HG02938 (cell line): ENCODE results near the gene ACP2.

ENCODE experiments used
- ATAC-seq: cut with Tn5 transposase; IDR thresholded peaks from one replicate; pipeline ENCODE4 v1.9.1; 2021; ENCODE audit warnings: mild to moderate bottlenecking, moderate library complexity; ENCODE audit not compliant: unreplicated experiment

The ACP2 gene

DNA sequence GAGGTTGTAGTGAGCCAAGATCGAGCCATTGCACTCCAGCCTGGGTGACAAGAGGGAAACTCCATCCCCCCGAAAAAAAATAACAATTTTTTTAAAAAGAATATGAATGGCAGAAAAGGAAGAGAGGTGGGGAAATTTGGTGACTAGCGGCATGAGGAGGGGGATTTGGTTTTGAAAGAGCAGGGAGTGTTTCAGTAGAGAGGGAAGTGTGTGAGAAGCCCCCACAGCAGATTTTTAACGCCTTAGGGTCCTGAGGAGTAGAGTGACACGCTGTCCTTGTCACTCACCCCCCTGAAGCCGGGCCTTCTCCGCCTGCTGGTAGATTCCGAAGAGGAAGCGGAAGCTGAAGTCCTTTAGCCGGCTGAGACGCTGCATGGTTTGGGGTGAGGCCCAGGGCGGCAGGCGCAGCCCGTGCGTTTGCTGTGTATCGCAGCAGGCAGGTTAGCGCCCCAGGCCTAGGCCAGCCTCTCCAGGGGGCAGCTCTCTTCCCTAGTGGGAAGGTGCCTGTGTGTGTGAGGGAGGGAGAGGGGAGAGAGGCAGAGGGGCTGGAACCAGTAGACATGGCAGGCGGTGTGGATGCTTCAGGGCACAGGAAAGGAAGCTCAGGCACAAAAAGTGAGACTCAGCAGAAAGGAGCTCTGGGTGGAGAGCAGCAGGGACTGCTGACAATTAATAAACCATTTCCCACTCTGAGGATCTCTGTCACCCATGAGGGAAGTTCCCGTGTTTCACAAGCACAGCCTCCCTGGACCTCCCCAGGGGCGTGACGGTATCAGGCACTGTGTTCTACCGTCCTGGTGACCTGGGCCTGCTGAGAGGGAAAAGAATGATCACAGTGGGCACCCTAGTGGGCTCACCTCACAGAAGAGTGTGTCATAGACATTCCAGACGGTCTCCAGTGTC, 3.9 kb downstream of the ACP2 start:
- no peak for ATAC-seq

DNA sequence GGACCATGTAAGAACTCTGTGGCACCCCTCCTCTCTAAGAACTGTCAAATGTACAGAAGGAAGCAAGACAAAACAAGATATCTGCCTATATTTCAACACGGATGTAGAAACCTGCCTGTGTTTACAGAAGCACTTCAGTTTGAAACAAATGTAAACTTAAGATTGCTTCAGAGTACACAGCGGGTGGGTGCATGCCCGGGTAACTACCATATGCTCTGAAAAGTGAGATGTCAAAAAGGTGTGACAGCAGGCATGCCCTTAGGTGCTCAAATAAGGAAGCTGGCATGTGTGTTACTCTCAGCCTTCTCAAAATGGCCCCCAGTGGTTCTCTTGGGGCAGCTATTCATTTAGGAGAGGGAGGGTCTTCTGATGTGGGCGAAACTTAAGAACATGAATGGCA, 5.2 kb downstream of the ACP2 start:
- no peak for ATAC-seq

DNA sequence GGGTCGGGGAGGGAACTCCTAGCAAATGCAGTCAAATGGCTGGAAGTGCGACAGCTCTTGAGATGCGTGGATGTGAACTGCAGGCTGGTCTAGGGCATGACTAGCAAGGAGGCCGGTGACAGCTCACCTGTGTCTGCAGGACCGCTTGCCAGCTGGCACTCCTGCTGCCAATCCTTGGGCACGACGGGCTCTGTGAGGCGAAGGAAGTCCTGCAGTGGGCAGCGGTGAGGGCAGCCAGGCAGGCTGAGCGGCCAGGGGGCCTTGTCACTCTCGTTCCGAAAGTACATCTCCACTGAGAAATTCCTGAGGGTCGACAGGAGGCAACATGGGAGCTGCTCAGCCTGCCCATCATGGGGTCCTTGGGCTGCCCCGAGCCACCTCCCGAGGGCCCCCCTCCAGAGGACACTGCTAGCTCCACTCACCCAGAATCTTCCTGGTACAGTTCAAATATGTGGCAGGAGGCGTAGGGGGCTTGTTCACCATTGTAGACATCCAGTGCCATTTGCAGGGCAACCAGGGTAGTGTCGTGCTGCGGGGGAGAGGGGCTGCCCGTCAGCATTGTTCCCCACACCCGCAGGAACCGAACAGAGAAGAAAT, 5.9 kb downstream of the ACP2 start:
- ATAC-seq: no peak

DNA sequence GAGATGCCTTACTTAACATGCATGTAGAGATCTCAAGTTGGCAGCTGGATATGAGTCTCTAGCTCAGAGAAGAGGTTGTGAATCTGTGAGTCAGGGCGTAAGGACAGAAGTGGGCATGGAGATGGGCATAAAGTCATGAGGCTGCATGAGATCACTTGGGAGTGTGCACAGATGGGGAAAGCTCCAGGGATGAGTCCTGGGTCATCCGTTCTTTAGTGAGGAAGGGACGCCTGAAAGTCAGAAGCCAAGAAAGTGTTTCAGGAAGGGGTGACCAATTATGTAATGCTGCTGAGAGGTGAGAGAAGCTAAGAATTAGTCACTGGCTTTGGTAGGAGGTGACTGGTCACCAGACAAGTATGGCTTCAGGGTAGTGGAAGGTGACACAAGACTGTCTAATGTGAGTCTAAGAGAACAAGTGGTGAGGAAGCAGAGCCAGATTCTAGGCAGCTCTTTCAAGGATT, 6.7 kb downstream of the ACP2 start:
- ATAC-seq: no peak

DNA sequence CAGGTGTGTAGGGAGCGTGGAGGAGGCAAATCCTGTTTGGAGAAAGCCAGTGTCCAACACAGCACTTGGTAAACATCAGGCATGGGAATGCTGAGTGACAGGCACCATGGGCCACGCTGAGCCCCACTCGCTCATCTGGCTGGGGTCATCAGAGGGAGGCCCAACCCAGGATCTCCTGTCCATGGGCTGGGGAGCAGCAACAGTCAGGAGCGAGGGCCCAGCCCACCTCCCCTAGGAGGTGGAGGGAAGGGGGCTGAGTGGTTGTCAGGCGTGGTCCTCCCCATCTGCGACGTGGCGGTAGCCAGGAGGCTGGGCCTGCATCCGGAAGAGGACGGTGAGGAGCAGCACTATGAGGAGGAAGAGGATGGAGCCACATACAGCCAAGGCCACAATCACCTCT, 8.8 kb downstream of the ACP2 start:
- ATAC-seq: no peak

DNA sequence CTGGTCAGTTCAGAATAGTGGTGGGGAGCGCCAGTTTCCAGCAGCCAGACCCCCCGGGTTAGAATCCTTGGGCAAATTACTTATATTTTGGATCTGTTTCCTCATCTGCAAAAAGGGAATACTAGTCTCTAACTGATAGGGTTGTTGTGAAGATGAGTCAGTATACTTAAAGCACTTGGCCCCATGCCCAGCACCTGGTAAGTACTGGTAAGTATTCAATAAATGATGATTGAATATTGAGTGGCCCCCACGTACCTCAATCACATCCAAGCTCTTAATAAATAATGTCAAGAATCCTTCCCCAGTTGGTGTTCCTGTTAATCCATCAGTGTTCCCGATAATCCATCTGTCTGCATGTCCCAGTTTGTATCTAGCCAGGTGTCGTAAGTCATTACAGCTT, 12.1 kb downstream of the ACP2 start:
- ATAC-seq: no peak

DNA sequence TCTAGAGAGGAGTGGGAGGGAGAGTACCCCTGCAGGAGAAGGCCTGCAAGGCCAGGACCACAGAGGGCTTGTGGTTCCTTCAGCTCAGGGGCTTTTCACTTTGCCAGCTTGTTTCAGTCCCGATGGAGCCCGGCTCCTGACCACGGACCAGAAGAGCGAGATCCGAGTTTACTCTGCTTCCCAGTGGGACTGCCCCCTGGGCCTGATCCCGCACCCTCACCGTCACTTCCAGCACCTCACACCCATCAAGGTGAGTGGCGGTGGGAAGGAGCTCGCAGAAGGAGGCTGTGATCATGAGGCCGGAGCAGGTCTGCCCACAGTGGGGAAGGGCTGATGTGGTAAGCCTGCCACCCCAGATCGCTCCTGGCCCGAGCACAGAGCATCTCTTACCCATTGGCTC, 13.5 kb downstream of the ACP2 start:
- no peak for ATAC-seq

DNA sequence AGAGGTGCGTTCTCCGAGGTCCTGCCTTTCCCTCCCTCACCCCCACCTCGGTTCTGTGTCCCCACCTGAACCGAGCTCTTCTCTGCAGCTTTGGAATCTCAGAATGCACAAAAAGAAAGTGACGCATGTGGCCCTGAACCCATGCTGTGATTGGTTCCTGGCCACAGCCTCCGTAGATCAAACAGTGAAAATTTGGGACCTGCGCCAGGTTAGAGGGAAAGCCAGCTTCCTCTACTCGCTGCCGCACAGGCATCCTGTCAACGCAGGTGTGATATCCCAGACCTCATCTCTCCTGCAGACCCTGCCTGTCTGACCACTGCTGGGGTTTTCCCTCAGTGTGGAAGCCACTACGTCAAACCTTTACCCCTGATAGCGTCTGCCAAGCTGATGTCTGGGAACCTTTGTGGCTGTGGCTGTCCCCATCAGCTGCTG, 13.9 kb downstream of the ACP2 start:
- no peak for ATAC-seq

DNA sequence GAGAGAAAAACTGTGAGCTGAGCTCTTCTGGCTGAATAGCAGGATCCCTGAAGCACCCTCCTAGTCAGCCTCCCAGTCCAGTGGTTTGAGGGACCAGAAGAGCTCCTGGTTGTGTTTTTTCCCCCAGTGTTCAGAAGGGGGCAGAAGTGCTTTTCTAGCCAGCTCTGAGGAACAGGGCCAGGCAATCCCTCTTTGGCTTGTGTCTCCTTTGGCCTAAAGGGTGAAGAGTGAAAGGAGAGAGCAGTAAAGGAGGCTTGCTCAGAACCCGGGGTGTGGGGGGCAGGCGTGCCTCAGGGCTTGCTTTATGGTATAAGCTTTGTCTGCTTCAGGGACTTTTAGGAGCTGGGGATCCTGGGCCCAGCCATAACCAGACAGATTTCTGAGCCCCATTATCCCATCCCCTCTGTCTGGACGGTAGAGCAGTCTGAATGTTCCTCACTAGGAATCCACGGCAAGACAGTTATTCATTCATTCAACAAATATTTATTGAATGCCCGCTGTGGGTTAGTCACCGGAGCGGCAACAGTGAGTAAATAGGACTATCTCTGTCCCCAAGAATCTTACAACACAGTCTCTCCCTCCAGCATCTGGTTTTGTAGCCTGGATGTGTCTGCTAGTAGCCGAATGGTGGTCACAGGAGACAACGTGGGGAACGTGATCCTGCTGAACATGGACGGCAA, 14.5 kb downstream of the ACP2 start:
- no peak for ATAC-seq

DNA sequence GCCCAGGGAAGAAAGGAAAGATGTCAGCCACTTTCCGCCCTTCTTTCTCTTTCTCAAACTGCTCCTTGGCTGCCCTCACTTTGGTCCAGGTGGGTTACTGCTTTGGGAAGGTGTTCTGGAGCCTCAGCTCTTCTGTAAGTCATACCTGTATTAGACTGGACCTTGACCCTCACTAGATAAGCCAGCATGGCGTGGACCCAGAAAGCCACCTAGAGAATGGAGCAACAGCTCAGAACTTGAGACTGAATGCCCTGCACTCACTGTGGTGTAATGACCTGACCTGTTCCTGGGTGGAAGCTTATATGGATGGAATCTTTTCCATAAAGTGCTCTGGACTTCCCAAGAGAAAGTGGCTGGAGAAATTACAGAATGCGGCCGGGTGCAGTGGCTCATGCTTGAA, 15.6 kb downstream of the ACP2 start:
- no peak for ATAC-seq

DNA sequence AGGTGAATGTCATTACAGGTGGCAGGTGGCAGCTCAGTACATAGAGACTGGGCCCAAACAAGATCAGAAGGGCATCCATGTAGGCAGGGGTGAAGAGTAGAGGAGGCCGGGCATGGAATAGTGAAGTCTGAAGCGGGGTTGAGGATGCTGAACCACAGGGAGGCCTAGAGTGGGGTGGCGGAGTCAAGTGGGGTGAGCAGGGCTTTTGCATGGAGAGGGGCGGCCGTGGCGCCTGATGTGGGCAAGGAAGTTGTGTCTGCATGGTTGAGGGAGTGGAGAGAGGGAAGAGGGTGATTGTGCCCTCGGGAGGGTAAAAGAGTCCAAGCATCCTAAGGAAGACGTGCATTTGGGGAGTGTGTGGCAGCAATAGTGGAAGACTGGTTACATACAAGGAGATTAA, 19.5 kb downstream of the ACP2 start:
- ATAC-seq: no peak

DNA sequence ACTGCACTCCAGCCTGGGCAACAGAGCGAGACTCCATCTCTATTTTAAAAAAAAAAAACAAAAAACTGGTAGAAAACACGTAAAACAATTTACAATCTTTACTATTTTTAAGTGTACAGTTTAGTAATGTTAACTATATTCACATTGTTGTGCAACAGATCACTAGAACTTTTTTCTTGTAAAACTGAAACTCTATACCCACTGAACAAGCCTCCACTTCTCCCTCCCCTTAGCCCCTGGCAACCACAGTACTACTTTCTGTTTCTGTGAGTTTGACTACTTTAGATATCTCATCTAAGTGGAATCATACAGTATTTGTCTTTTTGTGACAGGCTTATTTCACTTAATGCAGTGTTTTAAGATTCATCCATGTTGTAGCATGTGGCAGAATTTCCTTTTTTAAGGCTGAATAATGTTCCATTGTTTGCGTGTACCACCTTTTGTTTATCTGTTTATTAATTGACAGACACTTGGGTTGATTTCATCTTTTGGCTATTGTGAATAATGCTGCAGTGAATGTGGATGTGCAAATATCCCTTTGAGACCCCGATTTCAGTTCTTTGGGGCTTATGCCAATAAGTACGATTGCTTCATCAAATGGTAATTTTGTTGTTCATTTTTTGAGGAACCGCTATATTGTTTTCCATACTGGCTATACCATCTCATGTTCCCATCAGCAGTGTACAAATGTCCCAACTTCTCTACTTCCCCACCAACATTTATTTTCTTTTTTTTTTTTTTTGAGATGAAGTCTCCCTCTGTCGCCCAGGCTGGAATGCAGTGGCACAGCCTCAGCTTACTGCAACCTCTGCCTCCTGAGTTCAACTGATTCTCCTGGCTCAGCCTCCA, 22.8 kb downstream of the ACP2 start:
- peak; percentile 81 for ATAC-seq

DNA sequence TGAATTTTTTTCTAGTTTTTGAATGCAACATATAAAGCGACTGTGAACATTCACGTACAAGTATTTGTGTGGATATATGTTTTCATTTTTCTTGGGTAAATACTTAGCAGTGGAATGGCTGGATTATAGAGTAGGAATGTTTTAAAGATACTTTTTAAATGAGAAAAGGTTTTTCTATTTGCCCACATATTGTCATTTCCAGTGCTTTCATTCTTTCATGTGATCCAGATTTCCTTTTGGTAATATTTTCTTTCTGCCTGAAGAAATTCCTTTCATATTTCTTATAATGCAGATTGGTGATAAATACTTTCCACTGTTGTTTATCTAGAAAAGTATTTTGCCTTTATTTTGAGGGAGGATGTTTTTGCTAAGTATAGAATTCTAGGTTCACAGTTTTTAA, 25.9 kb downstream of the ACP2 start:
- no peak for ATAC-seq

DNA sequence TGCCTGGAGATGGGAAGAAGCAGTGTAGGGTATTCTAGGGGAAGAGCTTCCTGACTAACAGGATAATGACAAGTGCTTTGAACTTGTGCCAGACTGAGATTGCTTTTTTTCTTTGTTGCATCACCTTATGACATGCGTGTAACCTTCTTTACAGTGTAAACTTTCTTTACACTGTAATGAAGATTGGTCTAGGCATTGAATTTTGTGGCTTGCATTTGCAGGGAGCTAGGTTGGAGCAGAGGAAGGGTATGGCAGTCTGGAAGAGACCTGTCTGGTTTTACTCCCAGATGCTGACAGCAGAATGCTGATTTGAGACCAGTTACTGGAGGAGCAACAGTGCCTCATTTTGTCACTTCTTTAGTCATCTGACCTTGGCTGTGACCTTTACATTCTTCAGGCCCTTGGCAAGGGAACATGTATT, 28.2 kb downstream of the ACP2 start:
- no peak for ATAC-seq

DNA sequence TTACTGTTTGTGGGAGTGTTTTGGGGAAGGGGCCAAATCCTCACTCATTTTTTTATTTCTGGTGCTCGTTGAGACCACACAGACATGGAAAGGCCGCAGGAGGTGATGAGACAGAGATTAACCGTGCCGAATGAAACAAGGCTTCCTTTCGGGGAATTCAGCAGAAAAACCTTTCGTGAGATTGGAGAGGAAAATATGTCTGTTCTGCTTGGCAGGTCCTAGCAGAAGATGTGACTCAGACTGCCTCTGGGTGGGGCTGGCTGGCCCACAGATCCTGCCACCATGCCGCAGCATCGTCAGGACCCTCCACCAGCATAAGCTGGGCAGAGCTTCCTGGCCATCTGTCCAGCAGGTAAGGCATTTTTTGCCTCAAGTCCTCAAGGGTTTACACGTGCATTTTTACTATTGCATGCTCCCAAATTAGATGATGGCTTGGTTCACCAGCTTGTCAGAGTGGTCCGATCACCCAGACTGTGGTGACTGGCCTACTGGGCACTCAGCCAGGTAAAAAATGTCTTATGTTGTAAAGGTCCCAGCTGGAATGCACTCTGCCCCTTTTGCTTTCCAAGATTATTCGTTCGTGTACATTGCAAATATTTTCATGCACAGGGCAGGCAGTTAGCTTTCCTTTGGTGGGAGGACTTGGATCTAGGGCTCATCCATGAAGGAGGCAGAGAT, 32.4 kb downstream of the ACP2 start:
- no peak for ATAC-seq

DNA sequence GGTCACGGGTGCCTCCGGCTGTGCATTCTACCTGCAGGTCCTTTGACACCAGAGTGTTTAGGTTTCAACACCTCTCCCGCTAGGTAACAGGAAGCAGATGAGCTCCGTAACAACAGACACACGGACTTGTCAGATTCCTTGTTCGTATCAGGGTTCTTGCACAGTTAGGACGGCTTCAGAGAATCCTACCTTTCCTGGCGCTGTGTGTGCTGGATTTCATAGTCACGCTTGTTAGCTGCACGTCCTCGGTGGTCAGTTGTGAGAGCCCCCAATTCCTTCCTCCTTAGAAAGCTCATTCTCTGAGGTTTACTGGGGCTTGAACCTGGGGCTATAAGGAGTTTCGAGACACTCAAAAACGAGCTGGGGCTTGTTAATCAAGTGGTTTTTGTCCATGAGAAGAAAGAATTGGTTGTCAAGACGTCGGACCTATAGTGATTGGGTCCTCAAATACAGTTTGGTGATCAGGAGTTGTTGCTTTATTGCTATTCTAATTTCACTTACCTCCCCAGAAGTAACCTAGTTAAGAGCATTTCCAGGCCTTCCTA, 33.2 kb downstream of the ACP2 start:
- ATAC-seq: no peak

DNA sequence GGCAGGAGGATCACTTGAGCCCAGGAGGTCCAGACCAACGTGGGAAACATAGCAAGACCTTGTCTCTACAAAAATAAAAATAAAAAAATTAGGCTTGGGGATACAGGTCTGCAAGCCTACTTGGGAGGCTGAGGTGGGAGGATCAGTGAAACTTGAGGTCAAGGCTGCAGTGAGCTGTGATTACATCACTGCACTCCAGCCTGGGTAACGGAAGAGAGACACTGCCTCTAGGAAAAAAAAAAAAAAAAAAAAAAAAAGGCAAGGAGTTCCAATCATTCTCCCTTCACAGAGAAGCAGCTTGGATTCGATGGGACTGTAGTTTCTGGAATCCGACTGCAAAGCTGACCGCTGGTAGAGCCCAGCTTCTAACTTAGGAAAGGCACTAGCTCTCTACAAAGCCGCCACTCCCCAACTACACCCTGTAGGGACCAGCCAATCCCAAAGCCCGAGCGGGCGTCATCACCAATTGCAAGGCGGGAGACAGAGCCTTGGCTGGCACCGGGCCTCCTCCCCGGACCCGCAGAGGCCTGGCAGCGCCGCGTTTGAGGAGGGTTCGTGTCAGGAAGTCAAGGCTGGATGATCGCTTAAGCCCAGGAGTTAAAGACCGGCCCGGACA, 34.6 kb downstream of the ACP2 start:
- peak; percentile 59 for ATAC-seq

DNA sequence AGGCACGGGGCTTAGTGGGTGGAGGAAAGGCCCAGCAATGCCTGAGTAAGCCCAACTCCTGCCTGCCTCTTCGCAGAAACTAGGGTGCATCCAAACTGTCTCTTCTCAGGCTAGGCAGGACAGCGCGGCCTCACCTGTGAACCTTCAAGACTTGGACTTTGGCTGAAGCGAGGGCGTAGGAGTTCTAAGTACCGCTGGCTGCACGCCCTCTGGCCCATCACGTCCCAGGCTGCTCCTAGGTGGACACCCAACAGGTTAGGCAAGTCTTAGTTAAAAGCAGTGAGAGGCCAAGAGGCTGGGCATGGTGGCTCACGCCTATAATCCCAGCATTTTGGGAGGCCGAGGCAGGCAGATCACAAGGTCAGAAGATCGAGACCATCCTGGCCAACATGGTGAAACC, 35.7 kb downstream of the ACP2 start:
- ATAC-seq: no peak

DNA sequence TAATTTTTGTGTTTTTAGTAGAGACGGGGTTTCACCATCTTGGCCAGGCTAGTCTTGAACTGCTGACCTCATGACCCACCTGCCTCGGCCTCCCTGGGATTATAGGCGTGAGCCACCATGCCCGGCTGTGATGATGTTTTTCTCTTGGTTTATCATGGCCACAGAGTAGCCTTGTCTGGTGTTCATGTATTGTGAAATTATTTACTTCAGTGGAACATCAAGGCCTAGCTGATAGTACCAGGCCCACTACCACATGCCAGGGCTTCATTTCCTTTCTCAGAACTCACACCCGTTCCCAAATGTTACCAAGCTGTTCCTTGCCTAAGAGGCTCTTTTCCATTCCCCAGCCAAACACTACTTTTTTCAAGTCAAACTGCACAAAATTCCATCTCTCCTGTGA, 40.0 kb downstream of the ACP2 start:
- ATAC-seq: no peak
